Tibial artery (tissue), 4 donors: ENCODE results near the gene PEAR1.

ENCODE experiments used
- DNase-seq, 2 donors: peaks; one replicate each; pipeline ENCODE4 v3.0.0-alpha.2; 2019
- H3K27ac ChIP-seq, 2 donors: fragments of 200-600 bp; sonication (generic) in 1 of 2; 1 replicate in 1 of 2; 2 replicates in 1 of 2; pipeline ENCODE4 v1.5.1; 2018 to 2019; ENCODE audit warnings: mild to moderate bottlenecking in 1 of 2
- H3K27me3 ChIP-seq, 2 donors: fragments of 200-600 bp; sonication (generic) in 1 of 2; one replicate each; pipeline versions ENCODE4 v1.5.1 to v1.6.0; 2016 to 2019
- H3K36me3 ChIP-seq, 3 donors: fragments of 200-600 bp; sonication (generic) in 2 of 3; one replicate each; pipeline ENCODE4 v1.5.1; 2016 to 2019; ENCODE audit warnings: mild to moderate bottlenecking in 2 of 3
- H3K4me1 ChIP-seq, 4 donors: fragments of 200-600 bp; sonication (generic) in 2 of 4; 1 replicate in 3 of 4; 2 replicates in 1 of 4; pipeline ENCODE4 v1.5.1; 2016 to 2019
- H3K4me3 ChIP-seq, 2 donors: fragments of 200-600 bp; sonication (generic) in 1 of 2; 1 replicate in 1 of 2; 2 replicates in 1 of 2; pipeline ENCODE4 v1.5.1; 2018 to 2019; ENCODE audit warnings: mild to moderate bottlenecking in 2 of 2
- H3K9me3 ChIP-seq, 3 donors: fragments of 200-600 bp; sonication (generic) in 1 of 3; one replicate each; pipeline ENCODE4 v1.5.1; 2016 to 2019
- CTCF ChIP-seq, 2 experiments: fragments of 200-600 bp in 1 of 2; fragments of 450-650 bp in 1 of 2; IDR thresholded peaks; one replicate each; pipeline ENCODE4 v1.5.1; 2017 to 2019; ENCODE audit warnings: antibody characterized with exemption in 2 of 2, mild to moderate bottlenecking in 1 of 2, moderate library complexity in 1 of 2
- intact Hi-C: fragments of 100-400 bp; cut with DNase I; formaldehyde crosslinking; loops from one replicate; pipeline ENCODE4 v1.15.0; 2023; ENCODE audit warnings: low total_unique reads

The PEAR1 gene

GRCh38 chr1:156905651-156906050 lies 12.1 kb downstream of the PEAR1 start:
- Histone ChIP-seq H3K4me3 (no peak overlapping the region), H3K36me3 (peaks cover 36 to 69% (median 43%) of the 10 kb centered on the region in 3 donors), H3K27ac (no peak overlapping the region), H3K27me3 (no peaks in the 10 kb centered on the region), H3K9me3 (no peaks in the 10 kb centered on the region), H3K4me1 (peaks cover 0 to 29% (median 18%) of the 10 kb centered on the region in 4 donors)
- intact Hi-C loops: no loop called here
- no peak for DNase-seq
- no peak for TF ChIP-seq CTCF (IDR thresholded peaks at IDR 0.05)

- no peak for DNase-seq
- peaks cover 36 to 69% (median 45%) of the 10 kb centered on the region in 3 donors for H3K36me3 ChIP-seq
- peaks cover 0 to 22% (median 12%) of the 10 kb centered on the region in 4 donors for H3K4me1 ChIP-seq
- no peaks in the 10 kb centered on the region for H3K27me3 ChIP-seq
- H3K27ac ChIP-seq: no peak overlapping the region
- H3K4me3 ChIP-seq: no peak overlapping the region
- no peaks in the 10 kb centered on the region for H3K9me3 ChIP-seq
- intact Hi-C loops: no loop called here
- TF ChIP-seq CTCF (IDR thresholded peaks at IDR 0.05): no peak
These were observed 12.8 kb downstream of the PEAR1 start for GRCh38 chr1:156906206-156906906.

- Histone ChIP-seq H3K27ac (no peak overlapping the region), H3K4me3 (no peak overlapping the region), H3K4me1 (peaks cover 0 to 9% (median 4%) of the 10 kb centered on the region in 4 donors), H3K27me3 (no peaks in the 10 kb centered on the region), H3K9me3 (no peaks in the 10 kb centered on the region), H3K36me3 (peaks cover 52 to 87% (median 67%) of the 10 kb centered on the region in 3 donors)
- DNase-seq: no peak
- intact Hi-C loops: no loop called here
- TF ChIP-seq CTCF (IDR thresholded peaks at IDR 0.05): no peak
These were observed 15.0 kb downstream of the PEAR1 start for GRCh38 chr1:156908541-156908940.

DNA sequence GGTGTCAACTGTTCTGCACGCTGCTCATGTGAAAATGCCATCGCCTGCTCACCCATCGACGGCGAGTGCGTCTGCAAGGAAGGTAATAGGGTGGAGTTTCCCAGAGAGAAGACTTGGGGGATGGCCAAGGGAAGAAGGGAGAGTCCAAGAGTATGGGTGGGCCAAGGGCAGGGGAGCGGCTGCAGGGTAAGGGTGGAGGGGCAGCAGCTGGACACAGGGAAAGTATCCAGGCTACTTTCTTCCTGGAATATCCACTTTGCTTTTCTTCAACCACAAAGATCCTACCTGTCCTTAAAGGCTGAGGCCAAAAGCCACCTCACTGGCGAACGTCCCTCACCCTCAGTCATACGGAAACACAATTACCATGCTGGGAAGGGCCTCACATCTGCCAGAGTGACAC lies 15.4 kb downstream of the PEAR1 start:
- no peak for TF ChIP-seq CTCF (IDR thresholded peaks at IDR 0.05)
- DNase-seq: no peak
- Histone ChIP-seq H3K27ac (no peak overlapping the region), H3K4me1 (peaks cover 0 to 5% (median 3%) of the 10 kb centered on the region in 4 donors), H3K27me3 (no peaks in the 10 kb centered on the region), H3K4me3 (no peak overlapping the region), H3K9me3 (no peaks in the 10 kb centered on the region), H3K36me3 (peaks cover 55 to 87% (median 71%) of the 10 kb centered on the region in 3 donors)
- intact Hi-C loops: no loop called here

- Histone ChIP-seq H3K9me3 (no peaks in the 10 kb centered on the region), H3K27ac (no peak overlapping the region), H3K36me3 (peaks cover 62 to 88% (median 78%) of the 10 kb centered on the region in 3 donors), H3K27me3 (no peaks in the 10 kb centered on the region), H3K4me3 (no peak overlapping the region), H3K4me1 (peaks cover 0 to 4% (median 2%) of the 10 kb centered on the region in 4 donors)
- no peak for TF ChIP-seq CTCF (IDR thresholded peaks at IDR 0.05)
- intact Hi-C loops: no loop called here
- DNase-seq: no peak
These were observed 16.2 kb downstream of the PEAR1 start for GRCh38 chr1:156909671-156910070.
